NB4 (cell line): ENCODE data around the gene PDE4B.

ENCODE experiments used
- CTCF ChIP-seq: IDR thresholded peaks from one replicate; pipeline ENCODE4 v1.5.1; 2012; ENCODE audit warnings: low read depth, low read length
- MAX ChIP-seq: IDR thresholded peaks from 2 replicates; pipeline ENCODE4 v1.6.1; 2011; ENCODE audit warnings: low read depth, low read length
- MYC ChIP-seq: IDR thresholded peaks from 2 replicates; pipeline ENCODE4 v1.6.1; 2011; ENCODE audit warnings: low read depth, low read length
- POLR2A ChIP-seq: IDR thresholded peaks from 2 replicates; pipeline ENCODE4 v1.6.1; 2011; ENCODE audit warnings: mild to moderate bottlenecking; ENCODE audit not compliant: insufficient read length; ENCODE audit errors: extremely low read depth

GRCh38 chr1:66374148-66374547, 581.5 kb downstream of the PDE4B start:
- no peak for TF ChIP-seq CTCF
- TF ChIP-seq POLR2A = no peak
- no peak for TF ChIP-seq MAX
- TF ChIP-seq MYC = no peak
